ENCODE data around the gene ENTPD5. TPM values are rescaled to one million over a fixed set of nuclear protein-coding genes. Genes with fewer than 3 reads are reported as not detected.

The ENTPD5 gene
- total and polyA plus RNA-seq, 2 of the 4 experiments (the other 2 are of a cell fraction): 7.3 to 8.1 TPM

DNA sequence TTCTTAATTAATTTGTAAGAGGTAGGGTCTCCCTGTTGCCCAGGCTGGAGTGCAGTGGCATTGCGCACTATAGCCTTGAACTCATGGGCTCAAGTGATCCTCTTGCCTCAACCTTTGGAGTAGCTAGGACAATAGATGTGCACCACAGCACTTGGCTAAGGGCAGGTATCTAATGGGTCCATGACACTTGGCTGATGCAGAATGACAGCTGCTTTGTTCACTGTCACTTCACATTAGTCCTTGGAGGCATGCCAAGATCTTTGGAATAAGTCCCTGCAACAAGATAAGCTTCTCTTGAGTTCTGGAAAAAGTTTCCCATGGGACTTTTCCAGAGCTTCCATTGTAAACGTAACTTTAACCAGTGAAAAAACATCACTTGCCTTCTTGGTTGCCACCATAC is 45.6 kb downstream of the ENTPD5 start:
- Histone ChIP-seq H4K20me1 (ENCODE audit: insufficient read depth, low read length) (peaks cover 3% of the 10 kb centered on the region; the same call in 1 of the 2 replicates), H3K4me1 (ENCODE audit: control insufficient read depth, insufficient read depth, low read length) (peaks cover 7% of the 10 kb centered on the region), H3K9me3 (ENCODE audit: control insufficient read depth, insufficient read depth, low read length) (no peaks in the 10 kb centered on the region), H4K91ac (ENCODE audit: insufficient read depth, low read depth, low read length) (no peak overlapping the region), H3K27me3 (ENCODE audit: control insufficient read depth, insufficient read depth, low read length) (no peaks in the 10 kb centered on the region), H3K56ac (ENCODE audit: extremely low read depth, insufficient read depth, low read length) (no peak overlapping the region), H4K5ac (ENCODE audit: low read depth, low read length) (no peak overlapping the region), H3K9ac (ENCODE audit: low read depth, low read length) (no peak overlapping the region), H3K9me1 (ENCODE audit: insufficient read depth, low read length) (peaks cover 14% of the 10 kb centered on the region), H3K27ac (ENCODE audit: insufficient read depth, low read length) (no peak overlapping the region), H4K8ac (ENCODE audit: low read depth in 2 of 2, low read length in 2 of 2) (no peak overlapping the region), H2BK15ac (ENCODE audit: low read depth, low read length) (no peak overlapping the region), H3K14ac (replicated peaks; ENCODE audit: low read depth, low read length) (no peak overlapping the region), H2AK9ac (replicated peaks; ENCODE audit: low read depth, low read length, poor library complexity) (no peak overlapping the region), H3K4ac (ENCODE audit: low read depth, low read length) (no peak overlapping the region), H3K79me1 (ENCODE audit: low read depth in 1 of 2, low read length in 2 of 2) (no peaks in the 10 kb centered on the region), H2AFZ (replicated peaks; ENCODE audit: low read length, poor library complexity) (no peak overlapping the region), H3K4me2 (ENCODE audit: low read depth, low read length) (no peak overlapping the region), H3K18ac (ENCODE audit: low read depth, low read length) (no peak overlapping the region), H3K23ac (ENCODE audit: low read depth, low read length) (no peak overlapping the region), H2BK120ac (ENCODE audit: low read depth, low read length) (no peak overlapping the region), H2BK5ac (ENCODE audit: low read depth, low read length, poor library complexity, severe bottlenecking) (no peak overlapping the region), H3K4me3 (ENCODE audit: insufficient read depth, low read depth, low read length) (no peak overlapping the region), H3K36me3 (ENCODE audit: control insufficient read depth, insufficient read depth, low read length) (peaks cover 13% of the 10 kb centered on the region), H2AK5ac (ENCODE audit: low read depth, low read length) (no peak overlapping the region), H2BK20ac (ENCODE audit: low read depth, low read length) (no peak overlapping the region)
- 100% methylated on average over 1 of the region's 2 CpGs; no CpG with 5 or more reads in 1 of the 2 experiments for WGBS, 2 experiments (ENCODE audit: extremely low coverage in 2 of 2, insufficient read length in 1 of 2)
- TF ChIP-seq FOS (IDR thresholded peaks at IDR 0.05; ENCODE audit: low read depth, low read length): no peak
- TF ChIP-seq, protein P1, sequence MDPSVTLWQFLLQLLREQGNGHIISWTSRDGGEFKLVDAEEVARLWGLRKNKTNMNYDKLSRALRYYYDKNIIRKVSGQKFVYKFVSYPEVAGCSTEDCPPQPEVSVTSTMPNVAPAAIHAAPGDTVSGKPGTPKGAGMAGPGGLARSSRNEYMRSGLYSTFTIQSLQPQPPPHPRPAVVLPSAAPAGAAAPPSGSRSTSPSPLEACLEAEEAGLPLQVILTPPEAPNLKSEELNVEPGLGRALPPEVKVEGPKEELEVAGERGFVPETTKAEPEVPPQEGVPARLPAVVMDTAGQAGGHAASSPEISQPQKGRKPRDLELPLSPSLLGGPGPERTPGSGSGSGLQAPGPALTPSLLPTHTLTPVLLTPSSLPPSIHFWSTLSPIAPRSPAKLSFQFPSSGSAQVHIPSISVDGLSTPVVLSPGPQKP (IDR thresholded peaks at IDR 0.05; ENCODE audit: borderline replicate concordance, low read depth, low read length): no peak
- TF ChIP-seq USF2 (IDR thresholded peaks at IDR 0.05; ENCODE audit: low read depth, low read length): no peak
- TF ChIP-seq NFE2L2 (IDR thresholded peaks at IDR 0.05; ENCODE audit: low read depth, low read length): no peak
- no peak for TF ChIP-seq RFX5 (IDR thresholded peaks at IDR 0.05; ENCODE audit: low read depth, low read length)
- TF ChIP-seq CEBPB (IDR thresholded peaks at IDR 0.05; ENCODE audit: low read depth, low read length): no peak
- TF ChIP-seq RAD21 (IDR thresholded peaks at IDR 0.05; ENCODE audit: low read length): no peak
- TF ChIP-seq, protein P2, sequence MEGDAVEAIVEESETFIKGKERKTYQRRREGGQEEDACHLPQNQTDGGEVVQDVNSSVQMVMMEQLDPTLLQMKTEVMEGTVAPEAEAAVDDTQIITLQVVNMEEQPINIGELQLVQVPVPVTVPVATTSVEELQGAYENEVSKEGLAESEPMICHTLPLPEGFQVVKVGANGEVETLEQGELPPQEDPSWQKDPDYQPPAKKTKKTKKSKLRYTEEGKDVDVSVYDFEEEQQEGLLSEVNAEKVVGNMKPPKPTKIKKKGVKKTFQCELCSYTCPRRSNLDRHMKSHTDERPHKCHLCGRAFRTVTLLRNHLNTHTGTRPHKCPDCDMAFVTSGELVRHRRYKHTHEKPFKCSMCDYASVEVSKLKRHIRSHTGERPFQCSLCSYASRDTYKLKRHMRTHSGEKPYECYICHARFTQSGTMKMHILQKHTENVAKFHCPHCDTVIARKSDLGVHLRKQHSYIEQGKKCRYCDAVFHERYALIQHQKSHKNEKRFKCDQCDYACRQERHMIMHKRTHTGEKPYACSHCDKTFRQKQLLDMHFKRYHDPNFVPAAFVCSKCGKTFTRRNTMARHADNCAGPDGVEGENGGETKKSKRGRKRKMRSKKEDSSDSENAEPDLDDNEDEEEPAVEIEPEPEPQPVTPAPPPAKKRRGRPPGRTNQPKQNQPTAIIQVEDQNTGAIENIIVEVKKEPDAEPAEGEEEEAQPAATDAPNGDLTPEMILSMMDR (conservative IDR thresholded peaks at IDR 0.05; ENCODE audit: low read depth, low read length): no peak
- TF ChIP-seq SMC3 (IDR thresholded peaks at IDR 0.05; ENCODE audit: low read depth, low read length): no peak
- no peak for TF ChIP-seq CHD1 (IDR thresholded peaks at IDR 0.05; ENCODE audit: low read depth, low read length)
- no peak for TF ChIP-seq MAFK (IDR thresholded peaks at IDR 0.05; ENCODE audit: low read depth, low read length)
- POLR2A ChIA-PET (ENCODE audit: unreplicated experiment): no interaction called here
- BruUV-seq (replicated peaks): no TSS peak
- intact Hi-C loops (cut with micrococcal nuclease) (no loop called here), dilution Hi-C loops (cut with HindIII; ENCODE audit: low sequenced_read_pairs, unreplicated experiment) (no loop called here), in situ Hi-C loops (cut with MboI; ENCODE audit: low sequenced_read_pairs) (no loop called here)
- CTCF ChIA-PET: no interaction called here
- ATAC-seq (ENCODE audit: low read depth) (no peak), DNase-seq (no peak)
